ENCODE data around the gene SLC24A4.

GRCh38 chr14:92316937-92317336, 6.0 kb upstream of the SLC24A4 start:
- TF ChIP-seq POLR2A (IDR thresholded peaks at IDR 0.05; ENCODE audit: low read length) (no peak), GATA1 (IDR thresholded peaks at IDR 0.05; ENCODE audit: low read depth, low read length) (no peak)
